Left lung (tissue), 14 donors: ENCODE measurements around the gene DEFB114. TPM values are rescaled to one million over a fixed set of nuclear protein-coding genes. Genes with fewer than 3 reads are reported as not detected.

Source experiments
- ATAC-seq: fragments of 200-7000 bp; cut with Tn5 transposase; one replicate; pipeline ENCODE4 v1.9.1; 2020; ENCODE audit warnings: moderate library complexity
- DNase-seq, 4 donors: peaks; one replicate each; pipeline ENCODE4 v3.0.0-alpha.2; 2013 to 2020
- H3K27ac ChIP-seq, 2 donors: fragments of 200-600 bp; sonication (generic) in 1 of 2; one replicate each; pipeline versions ENCODE4 v1.5.0 to v1.8.0; 2020 to 2021
- H3K27me3 ChIP-seq, 2 donors: fragments of 200-600 bp; sonication (generic) in 1 of 2; one replicate each; pipeline versions ENCODE4 v1.5.0 to v1.8.0; 2020 to 2021
- H3K36me3 ChIP-seq, 2 donors: fragments of 200-600 bp; sonication (generic) in 1 of 2; one replicate each; pipeline versions ENCODE4 v1.5.0 to v1.8.0; 2020 to 2021
- H3K4me1 ChIP-seq, 2 donors: fragments of 200-600 bp; one replicate each; pipeline ENCODE4 v1.8.0; 2021
- H3K4me3 ChIP-seq, 2 donors: fragments of 200-600 bp; sonication (generic) in 1 of 2; one replicate each; pipeline versions ENCODE4 v1.5.0 to v1.8.0; 2020 to 2021; ENCODE audit warnings: mild to moderate bottlenecking in 1 of 2
- H3K9me3 ChIP-seq, 2 donors: fragments of 200-600 bp; sonication (generic) in 1 of 2; one replicate each; pipeline versions ENCODE4 v1.5.0 to v1.8.0; 2020 to 2021
- intact Hi-C, 2 donors: fragments of 100-400 bp; cut with DNase I; formaldehyde crosslinking; loops; one replicate each; pipeline versions ENCODE4 v1.11.2 to v1.14.2; 2022
- long read RNA-seq, 12 donors: library from polyadenylated mRNA in 2 of 12; unstranded in 2 of 12; transcript quantifications; one replicate each; pipeline ENCODE4 v2.0.0 and lab custom pipeline, GENCODE V29; 2019 to 2026
- polyA plus RNA-seq, 6 donors: library from polyadenylated mRNA; unstranded; fragments of 120-200 nt; gene quantifications; one replicate each; pipeline ENCODE4 v1.2.1, GENCODE V29; 2013; ENCODE audit not compliant: insufficient read length in 6 of 6
- total RNA-seq, 2 donors: library from RNA; stranded (reverse); fragmentation: NEBNext Ultra II Directional; extraction: Animal tissue kit (Norgen Biotek cat#: 25700); gene quantifications; one replicate each; pipeline ENCODE4 v1.2.1, GENCODE V29; 2021
- TF ChIP-seq, protein P1 (sequence below), 2 donors: fragments of 200-600 bp; sonication (generic) in 1 of 2; IDR thresholded peaks; one replicate each; pipeline versions ENCODE4 v1.5.0 to v1.8.0; 2021; ENCODE audit warnings: antibody characterized with exemption in 2 of 2
- donor health status: DM: no; HTN: yes; CAD: no.
- donor health status: DM: no; HTN: no; CAD: no.

The DEFB114 gene
- total RNA-seq, result not detected
- not detected for polyA plus RNA-seq
- long read RNA-seq, donor 1, result 0 reads
- long read RNA-seq, donor 2, result 0 reads
- long read RNA-seq, donor 3, result 0 reads
- long read RNA-seq, donor 4, result 0 reads
- long read RNA-seq, donor 5, result 0 reads
- long read RNA-seq, donor 6, result 0 reads
- long read RNA-seq, donor 7, result 0 reads
- long read RNA-seq, donor 8, result 0 reads
- long read RNA-seq, donor 9, result 0 reads
- long read RNA-seq, donor 10, result 0 reads
- long read RNA-seq, donor 11, result 0 reads
- long read RNA-seq, donor 12, result 0 reads

- TF ChIP-seq, protein P1, sequence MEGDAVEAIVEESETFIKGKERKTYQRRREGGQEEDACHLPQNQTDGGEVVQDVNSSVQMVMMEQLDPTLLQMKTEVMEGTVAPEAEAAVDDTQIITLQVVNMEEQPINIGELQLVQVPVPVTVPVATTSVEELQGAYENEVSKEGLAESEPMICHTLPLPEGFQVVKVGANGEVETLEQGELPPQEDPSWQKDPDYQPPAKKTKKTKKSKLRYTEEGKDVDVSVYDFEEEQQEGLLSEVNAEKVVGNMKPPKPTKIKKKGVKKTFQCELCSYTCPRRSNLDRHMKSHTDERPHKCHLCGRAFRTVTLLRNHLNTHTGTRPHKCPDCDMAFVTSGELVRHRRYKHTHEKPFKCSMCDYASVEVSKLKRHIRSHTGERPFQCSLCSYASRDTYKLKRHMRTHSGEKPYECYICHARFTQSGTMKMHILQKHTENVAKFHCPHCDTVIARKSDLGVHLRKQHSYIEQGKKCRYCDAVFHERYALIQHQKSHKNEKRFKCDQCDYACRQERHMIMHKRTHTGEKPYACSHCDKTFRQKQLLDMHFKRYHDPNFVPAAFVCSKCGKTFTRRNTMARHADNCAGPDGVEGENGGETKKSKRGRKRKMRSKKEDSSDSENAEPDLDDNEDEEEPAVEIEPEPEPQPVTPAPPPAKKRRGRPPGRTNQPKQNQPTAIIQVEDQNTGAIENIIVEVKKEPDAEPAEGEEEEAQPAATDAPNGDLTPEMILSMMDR (IDR thresholded peaks at IDR 0.05), result peak in 1 of 2 donors; percentile 3
- Histone ChIP-seq H3K36me3 (no peaks in the 10 kb centered on the region), H3K27ac (no peak within 1 kb of the TSS), H3K9me3 (no peaks in the 10 kb centered on the region), H3K4me1 (no peaks in the 10 kb centered on the region), H3K27me3 (no peaks in the 10 kb centered on the region), H3K4me3 (no peak within 1 kb of the TSS)
- ATAC-seq (no peak), DNase-seq (no peak)
- intact Hi-C loops, result no loop called here
Measured at GRCh38 chr6:49964064-49964463, at the start of gene DEFB114. Gene DEFB114 (minus strand): TSS chr6:49964164. CDS start chr6:49964105, 59 bp downstream.

GRCh38 chr6:50007819-50008218 is 43.9 kb upstream of the DEFB114 start:
- H3K36me3 ChIP-seq, result no peaks in the 10 kb centered on the region
- intact Hi-C loops, result no loop called here
- no peak overlapping the region for H3K4me3 ChIP-seq
- H3K27me3 ChIP-seq, result no peaks in the 10 kb centered on the region
- TF ChIP-seq, protein P1 (IDR thresholded peaks at IDR 0.05), result no peak
- DNase-seq (no peak), ATAC-seq (no peak)
- no peaks in the 10 kb centered on the region for H3K9me3 ChIP-seq
- H3K4me1 ChIP-seq, result no peaks in the 10 kb centered on the region
- no peak overlapping the region for H3K27ac ChIP-seq

- TF ChIP-seq, protein P1 (IDR thresholded peaks at IDR 0.05), result no peak
- H3K36me3 ChIP-seq, result no peaks in the 10 kb centered on the region
- DNase-seq, result no peak
- no peak for ATAC-seq
- H3K27me3 ChIP-seq, result no peaks in the 10 kb centered on the region
- H3K9me3 ChIP-seq, result no peaks in the 10 kb centered on the region
- no peak overlapping the region for H3K4me3 ChIP-seq
- H3K27ac ChIP-seq, result no peak overlapping the region
- no peaks in the 10 kb centered on the region for H3K4me1 ChIP-seq
- intact Hi-C loops, result no loop called here
Measured at GRCh38 chr6:50003139-50003538, 39.2 kb upstream of the DEFB114 start.

DNA sequence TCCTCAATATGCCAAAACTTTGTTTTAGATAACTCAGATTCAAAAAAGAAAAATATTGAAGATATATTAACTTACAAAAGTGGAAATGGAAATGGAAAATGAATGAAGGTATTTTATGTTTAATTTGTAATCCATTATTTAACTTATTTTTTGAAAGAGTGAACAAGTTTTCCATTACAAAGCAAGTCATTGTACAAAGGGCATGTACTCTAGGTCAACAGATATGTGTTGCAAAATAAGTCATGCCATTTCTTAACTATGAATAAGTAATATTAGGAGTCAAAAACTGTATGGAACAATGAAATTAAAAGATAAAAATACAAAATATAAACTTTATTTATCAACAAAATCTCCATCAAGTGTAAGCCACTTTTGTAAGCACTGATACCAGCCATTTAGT is 31.3 kb upstream of the DEFB114 start:
- H3K27ac ChIP-seq, result no peak overlapping the region
- no peaks in the 10 kb centered on the region for H3K4me1 ChIP-seq
- ATAC-seq (no peak), DNase-seq (no peak)
- no peaks in the 10 kb centered on the region for H3K36me3 ChIP-seq
- TF ChIP-seq, protein P1 (IDR thresholded peaks at IDR 0.05), result no peak
- no peaks in the 10 kb centered on the region for H3K27me3 ChIP-seq
- no peak overlapping the region for H3K4me3 ChIP-seq
- intact Hi-C loops, result no loop called here
- H3K9me3 ChIP-seq, result no peaks in the 10 kb centered on the region

DNA sequence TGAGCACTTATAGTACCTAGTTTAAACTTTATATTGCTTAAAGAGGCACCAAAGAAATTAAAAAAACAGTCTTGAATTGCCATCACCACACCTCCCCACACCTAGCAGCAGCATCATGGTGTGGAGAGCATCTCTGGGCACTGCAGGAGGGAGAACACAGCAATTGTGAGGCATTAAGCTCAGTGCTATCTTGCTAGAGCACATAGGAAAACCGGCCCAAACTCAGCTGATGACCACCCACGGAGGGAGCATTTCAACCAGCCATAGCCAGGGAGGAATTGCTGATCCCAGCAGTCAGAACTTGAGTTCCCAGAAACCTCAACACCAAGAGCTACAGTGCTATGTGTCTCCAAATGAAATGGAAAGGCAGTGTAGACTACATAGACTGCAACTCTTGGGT is 24.9 kb upstream of the DEFB114 start:
- no peaks in the 10 kb centered on the region for H3K4me1 ChIP-seq
- no peaks in the 10 kb centered on the region for H3K27me3 ChIP-seq
- no peaks in the 10 kb centered on the region for H3K36me3 ChIP-seq
- no peak overlapping the region for H3K27ac ChIP-seq
- H3K9me3 ChIP-seq, result no peaks in the 10 kb centered on the region
- no peak for DNase-seq
- ATAC-seq, result no peak
- intact Hi-C loops, result no loop called here
- no peak overlapping the region for H3K4me3 ChIP-seq
- TF ChIP-seq, protein P1 (IDR thresholded peaks at IDR 0.05), result no peak
